ENCODE data around the gene EPB41L5.

DNA sequence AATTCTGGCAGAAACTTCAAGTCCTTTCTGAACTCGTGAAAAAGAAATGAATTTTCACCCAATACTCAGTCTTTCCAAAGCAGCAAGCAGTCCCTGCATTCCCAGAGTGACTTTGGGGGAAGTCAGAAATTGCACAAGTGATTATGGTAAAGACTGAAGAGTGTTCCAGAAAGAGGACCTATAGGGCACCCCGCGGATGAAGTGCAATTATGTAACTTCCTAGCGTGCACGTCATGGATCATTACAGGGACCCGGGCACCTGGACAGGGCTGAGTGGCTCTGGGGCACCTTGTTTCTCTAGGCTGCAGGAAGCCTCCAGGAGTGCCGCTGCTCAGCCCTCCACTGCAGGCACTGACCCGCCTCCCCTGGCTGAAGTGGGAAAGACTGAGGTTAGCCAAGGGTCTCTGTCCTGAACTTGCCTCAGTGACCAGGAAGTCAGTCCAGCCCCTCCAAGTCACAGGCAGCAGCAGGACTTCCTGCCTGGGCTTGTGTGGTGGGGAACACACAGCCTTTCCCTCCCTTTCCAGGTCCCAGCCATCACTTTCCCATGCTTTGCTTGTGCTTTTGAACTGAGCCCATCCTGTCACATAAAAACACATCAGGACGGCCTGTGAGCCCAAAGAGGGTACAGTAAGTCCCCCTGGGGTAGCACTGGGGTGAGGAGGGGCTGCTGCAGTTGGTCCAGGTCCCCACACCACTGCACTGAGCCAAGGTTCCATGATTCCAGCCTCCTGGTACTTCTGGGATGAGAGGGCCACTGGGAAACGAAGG is 190.6 kb downstream of the EPB41L5 start:
- TF ChIP-seq, protein P1, sequence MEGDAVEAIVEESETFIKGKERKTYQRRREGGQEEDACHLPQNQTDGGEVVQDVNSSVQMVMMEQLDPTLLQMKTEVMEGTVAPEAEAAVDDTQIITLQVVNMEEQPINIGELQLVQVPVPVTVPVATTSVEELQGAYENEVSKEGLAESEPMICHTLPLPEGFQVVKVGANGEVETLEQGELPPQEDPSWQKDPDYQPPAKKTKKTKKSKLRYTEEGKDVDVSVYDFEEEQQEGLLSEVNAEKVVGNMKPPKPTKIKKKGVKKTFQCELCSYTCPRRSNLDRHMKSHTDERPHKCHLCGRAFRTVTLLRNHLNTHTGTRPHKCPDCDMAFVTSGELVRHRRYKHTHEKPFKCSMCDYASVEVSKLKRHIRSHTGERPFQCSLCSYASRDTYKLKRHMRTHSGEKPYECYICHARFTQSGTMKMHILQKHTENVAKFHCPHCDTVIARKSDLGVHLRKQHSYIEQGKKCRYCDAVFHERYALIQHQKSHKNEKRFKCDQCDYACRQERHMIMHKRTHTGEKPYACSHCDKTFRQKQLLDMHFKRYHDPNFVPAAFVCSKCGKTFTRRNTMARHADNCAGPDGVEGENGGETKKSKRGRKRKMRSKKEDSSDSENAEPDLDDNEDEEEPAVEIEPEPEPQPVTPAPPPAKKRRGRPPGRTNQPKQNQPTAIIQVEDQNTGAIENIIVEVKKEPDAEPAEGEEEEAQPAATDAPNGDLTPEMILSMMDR (IDR thresholded peaks at IDR 0.05; ENCODE audit: low read length): no peak
- TF ChIP-seq EZH2 (IDR thresholded peaks at IDR 0.05; ENCODE audit: borderline replicate concordance, low read length): no peak
